Measurements from ENCODE around the gene NODAL. TPM values are rescaled to one million over a fixed set of nuclear protein-coding genes. Genes with fewer than 3 reads are reported as not detected.

NODAL gene
- not detected in 2 replicates for total RNA-seq

DNA sequence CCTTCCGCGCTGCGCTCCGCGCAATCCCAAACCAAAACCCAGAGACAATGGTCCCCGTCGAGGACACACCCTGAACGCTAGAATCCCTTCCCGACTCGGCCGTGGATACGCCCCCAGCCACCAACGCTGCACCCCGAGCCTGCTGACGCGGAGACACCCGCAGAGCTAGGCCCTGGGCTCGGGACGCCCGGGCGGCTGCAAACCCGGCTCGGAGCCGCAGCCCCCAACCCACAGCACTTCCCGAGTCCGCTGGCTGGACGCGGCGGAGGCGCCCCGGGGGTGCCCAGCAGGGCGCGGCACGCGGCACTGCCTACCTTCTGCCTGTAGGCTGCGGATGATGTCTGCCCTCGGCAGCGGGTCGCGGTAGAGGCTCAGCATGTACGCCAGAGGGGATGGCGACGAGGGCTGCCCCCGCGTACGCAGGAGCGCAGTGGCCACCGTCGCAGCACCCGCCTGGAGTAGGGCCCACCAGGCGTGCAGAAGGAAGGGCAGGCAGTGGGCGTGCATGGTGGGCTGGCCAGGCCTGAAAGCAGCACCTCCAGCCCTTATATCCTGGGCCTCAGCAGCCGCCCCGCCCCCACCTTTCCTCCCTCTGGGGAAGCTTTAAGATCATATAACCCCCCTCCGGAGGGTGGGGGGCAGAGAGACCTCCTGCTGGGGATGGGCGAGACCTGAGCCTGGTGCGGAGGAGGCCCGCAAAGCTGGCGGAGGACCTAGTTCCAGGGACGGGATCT is at the start of gene NODAL:
NODAL (minus strand) TSS at position 521 of the 734 bp plus-strand sequence; CDS start at position 507, 14 bp downstream.

DNA sequence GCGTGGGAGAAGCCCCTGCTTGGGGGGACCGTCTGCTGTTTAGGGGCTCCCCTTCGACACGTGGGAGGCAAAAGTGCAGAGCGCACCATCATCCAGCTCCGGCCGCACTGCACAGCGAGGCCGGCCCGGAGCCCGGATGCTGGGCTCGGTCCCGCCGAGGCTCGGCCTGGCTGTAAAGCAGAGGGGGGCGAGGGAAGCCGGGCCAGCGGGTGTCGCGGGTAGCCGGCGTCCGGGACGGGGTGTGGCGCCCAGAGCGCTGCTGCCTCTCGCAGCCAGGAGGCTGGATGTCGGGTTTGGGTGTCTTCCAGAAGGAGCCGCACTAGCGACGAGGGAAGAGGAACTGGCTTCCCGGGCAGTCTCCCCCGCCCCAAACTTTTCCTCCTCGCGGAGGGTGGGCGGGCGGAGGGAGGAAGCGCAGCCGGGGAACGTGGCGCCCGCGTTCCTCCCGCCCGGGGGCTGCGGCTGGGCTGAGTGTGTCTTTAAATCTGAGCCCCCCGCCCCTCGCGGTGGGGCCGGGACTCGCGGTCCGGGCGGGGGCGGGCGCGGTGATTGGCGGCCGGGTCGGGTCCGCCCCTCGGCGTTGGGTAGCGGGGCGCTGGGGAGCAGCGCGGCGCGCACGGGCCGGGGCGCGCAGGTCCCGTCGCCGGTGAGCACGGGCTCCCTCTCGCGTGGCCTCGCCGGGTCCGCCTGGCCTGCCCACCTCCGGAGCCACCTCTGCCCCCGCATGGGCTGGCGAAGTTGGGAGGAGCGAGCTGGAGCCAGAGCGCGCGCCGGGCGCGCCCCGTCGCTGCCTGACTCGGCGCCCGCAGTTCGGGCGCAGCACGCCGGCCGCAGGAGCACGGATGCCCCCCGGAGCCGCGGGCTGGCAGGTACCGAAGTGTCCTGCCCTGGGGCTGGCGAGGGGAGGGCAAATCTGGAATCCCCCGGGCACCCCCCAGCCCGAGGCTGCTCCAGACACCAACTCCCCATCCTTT is 37.0 kb upstream of the NODAL start, which contains the start of gene PALD1:
PALD1 (plus strand) TSS at position 577 of the 974 bp plus-strand sequence. CDS start 47,185 bp downstream, outside the sequence.

DNA sequence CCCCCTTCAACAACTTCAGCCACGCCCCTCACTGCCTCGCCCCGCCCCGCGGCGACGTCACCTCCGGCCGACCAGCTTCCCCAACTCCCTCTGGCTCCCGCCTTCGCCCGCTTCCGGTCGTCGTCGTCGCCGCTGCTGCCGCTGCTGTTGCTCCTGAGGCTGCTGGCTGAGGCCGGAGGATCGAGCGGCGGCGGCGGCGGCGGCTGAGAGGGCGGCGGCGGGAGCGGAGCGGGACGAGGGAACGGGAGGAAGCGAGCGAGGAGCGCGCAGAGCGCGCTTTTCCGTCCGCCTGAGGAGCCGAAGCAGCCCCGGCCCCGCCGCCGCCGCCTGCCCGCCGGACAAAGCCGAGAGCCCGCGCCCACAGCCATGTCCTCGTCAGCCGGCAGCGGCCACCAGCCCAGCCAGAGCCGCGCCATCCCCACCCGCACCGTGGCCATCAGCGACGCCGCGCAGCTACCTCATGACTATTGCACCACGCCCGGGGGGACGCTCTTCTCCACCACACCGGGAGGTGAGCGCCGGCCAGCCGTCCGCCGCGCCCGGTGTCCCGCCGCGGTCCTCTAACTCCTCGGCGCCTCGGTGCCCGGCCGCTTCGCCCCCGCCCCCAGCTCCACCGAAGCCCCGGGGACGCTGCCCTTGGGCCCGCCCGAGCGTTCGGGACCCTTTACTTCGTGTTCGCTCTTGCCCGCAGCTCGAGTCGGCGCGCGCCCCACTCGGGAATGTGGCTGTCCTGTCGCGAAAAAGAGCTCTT is 37.3 kb downstream of the NODAL start, which contains the start of gene EIF4EBP2:
EIF4EBP2 (plus strand) TSS at position 110 of the 751 bp plus-strand sequence; CDS start at position 367, 257 bp downstream.

Other genes with a start within 250 kb of the NODAL start
- 122 and 169 TPM in 2 replicates for gene PPA1, start 208.3 kb downstream of the NODAL start, total RNA-seq
- gene NPFFR1, start 157.7 kb downstream of the NODAL start, total RNA-seq: not detected in 2 replicates
- 12.6 and 15.1 TPM in 2 replicates for gene LRRC20, start 59.1 kb downstream of the NODAL start, total RNA-seq
- 19.9 and 52.8 TPM in 2 replicates for gene EIF4EBP2, start 37.5 kb downstream of the NODAL start, total RNA-seq
- 2.3 and 2.5 TPM in 2 replicates for gene PALD1, start 37.1 kb upstream of the NODAL start, total RNA-seq
- gene PRF1, start 161.1 kb upstream of the NODAL start, total RNA-seq: not detected in 2 replicates
- gene ADAMTS14, start 230.8 kb upstream of the NODAL start, total RNA-seq: 0.08 and 0.39 TPM in 2 replicates

All from epithelial cell of alveolus of lung (primary cell).